HG03565 (cell line): Measurements from ENCODE around the gene GALNT16.

ENCODE experiments used
- ATAC-seq: cut with Tn5 transposase; IDR thresholded peaks from one replicate; pipeline ENCODE4 v1.9.1; 2021; ENCODE audit warnings: mild to moderate bottlenecking, moderate library complexity; ENCODE audit not compliant: unreplicated experiment

GALNT16 gene

GRCh38 chr14:69333791-69334337 is 73.9 kb downstream of the GALNT16 start:
- ATAC-seq = no peak

GRCh38 chr14:69334576-69334975 is 74.6 kb downstream of the GALNT16 start:
- ATAC-seq = no peak

DNA sequence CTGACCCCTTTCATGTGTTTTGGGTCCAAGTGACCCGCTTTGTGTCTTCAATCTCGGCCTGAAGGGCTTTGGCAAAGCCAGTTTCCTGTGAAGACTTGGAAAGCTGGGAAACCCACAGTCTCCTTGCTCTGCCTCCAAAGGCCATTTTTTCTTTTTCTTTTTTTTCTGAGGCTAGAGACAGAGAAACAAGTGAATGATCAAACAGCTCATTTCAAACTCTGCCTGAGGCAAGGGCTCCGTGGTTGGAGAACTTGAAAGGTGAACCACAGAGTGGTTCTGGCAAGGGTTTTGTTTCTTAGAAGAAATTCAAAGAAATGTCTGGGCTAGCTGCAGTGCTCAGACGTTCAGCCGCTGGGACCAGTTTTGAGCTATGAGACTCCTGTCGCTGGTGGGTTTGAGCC is 75.4 kb downstream of the GALNT16 start:
- ATAC-seq = no peak

DNA sequence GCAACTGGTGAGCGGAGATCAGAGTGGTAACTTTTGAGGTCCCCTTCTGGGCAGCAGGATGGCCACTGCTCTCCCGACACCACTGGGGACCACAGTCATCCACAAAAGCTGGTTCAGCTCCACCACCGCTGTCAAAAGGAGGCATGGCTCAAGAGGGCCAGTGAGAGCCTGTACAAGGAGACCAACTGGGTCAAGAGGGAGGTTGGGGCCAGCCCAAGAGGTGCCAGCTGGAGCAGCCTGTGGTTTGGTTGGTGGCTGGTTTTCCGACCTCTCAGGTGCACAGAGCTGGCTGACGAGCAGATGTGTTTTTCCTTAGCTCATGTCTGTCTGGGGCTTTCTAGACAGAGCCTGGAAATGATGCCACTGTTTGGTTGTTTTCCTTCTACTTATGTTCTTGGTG is 78.0 kb downstream of the GALNT16 start:
- ATAC-seq = no peak

GRCh38 chr14:69339426-69339825 is 79.5 kb downstream of the GALNT16 start:
- no peak for ATAC-seq

GRCh38 chr14:69342928-69343525 is 83.1 kb downstream of the GALNT16 start:
- no peak for ATAC-seq

GRCh38 chr14:69344171-69344570 is 84.2 kb downstream of the GALNT16 start:
- no peak for ATAC-seq

GRCh38 chr14:69345402-69345801 is 85.4 kb downstream of the GALNT16 start:
- ATAC-seq = no peak

DNA sequence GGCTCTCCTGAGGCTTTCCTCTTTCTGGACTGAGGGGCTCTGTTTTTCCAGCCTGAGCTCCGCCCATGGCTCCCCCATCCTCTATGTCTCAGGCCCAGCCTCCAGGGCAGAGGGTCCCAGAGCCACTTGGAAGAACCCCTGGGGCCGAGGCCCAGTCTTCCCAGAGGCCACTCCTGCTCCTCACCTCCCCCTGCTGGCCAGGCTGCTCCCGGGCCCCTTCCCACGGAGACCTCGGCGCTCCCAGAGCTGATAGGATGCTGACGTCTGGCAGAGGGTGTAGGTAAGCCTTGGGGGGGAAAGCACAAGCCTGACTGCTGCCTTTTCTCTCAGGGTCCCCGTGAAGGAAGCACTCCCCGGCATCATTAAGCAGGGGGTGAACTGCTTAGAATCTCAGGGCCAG is 86.8 kb downstream of the GALNT16 start:
- no peak for ATAC-seq

DNA sequence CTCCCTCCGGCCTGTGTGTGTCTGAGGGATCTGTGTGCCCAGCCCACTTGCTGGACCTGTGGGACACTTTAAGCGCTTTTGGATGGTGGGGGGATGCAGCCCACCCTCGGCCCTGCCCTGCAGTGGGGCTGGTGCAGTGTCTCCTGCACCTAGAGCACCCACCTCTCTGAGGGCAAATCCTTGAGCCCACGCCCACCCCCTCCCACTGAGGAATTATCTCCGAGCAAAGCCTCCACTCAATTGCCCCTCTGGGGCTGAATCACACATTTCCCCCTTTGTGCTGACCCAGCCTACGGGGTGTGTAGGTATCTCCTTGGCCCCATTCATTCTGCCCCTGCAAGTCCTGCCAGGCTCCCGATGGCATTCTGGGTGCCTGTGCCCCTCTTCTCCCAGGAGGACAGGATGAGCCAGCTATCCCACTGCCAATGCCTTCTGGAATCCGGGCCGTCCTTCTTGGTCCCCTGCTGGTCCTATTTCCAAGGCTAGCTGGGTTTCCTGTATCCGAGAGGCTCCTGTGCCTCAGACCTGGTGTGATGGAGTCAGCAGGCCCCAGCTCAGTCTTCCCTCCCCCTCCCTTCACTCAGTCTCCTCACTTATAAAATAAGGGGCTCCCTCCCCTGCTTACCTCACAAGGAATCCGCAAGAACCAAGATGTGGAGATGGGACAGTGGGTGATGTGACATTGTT is 89.3 kb downstream of the GALNT16 start:
- ATAC-seq = no peak

- ATAC-seq = no peak
Measured at GRCh38 chr14:69350892-69351291, 90.9 kb downstream of the GALNT16 start.

DNA sequence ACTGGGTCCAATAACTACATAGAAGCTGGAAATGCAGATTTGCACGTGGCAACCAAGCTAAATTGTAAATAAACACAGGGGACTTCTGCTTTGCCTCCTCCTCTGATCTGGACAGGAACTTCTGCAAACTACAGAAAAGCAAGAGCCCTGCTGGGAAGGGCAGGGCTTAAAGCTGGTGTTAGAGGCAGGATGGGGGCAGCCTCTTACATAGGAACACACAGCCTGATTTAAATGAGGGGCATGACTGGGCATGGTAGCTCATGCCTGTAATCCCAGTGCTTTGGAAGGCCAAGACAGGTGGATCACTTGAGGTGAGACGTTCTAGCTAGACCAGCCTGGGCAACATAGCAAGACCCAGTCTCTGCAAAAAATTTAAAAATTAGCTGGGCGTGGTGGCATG is 91.4 kb downstream of the GALNT16 start:
- ATAC-seq = no peak

DNA sequence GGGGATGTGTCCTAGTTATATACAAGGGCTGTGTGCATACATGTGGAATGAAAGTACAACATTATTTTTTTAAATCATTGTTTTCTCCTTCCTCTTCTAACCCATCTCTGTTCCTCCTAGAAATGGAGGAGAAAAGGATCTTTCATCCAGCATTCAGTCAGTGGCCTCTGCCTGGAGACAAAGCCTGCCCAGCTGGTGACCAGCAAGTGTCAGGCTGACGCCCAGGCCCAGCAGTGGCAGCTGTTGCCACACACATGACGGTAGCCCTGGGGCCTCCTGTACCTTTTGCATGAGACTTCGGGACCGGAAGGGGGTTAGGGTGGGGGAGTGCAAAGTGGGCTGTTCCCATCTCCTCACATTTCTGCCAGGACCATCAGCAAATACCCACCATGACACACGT is 92.0 kb downstream of the GALNT16 start:
- ATAC-seq = no peak

GRCh38 chr14:69353168-69353567 is 93.2 kb downstream of the GALNT16 start:
- ATAC-seq = no peak

DNA sequence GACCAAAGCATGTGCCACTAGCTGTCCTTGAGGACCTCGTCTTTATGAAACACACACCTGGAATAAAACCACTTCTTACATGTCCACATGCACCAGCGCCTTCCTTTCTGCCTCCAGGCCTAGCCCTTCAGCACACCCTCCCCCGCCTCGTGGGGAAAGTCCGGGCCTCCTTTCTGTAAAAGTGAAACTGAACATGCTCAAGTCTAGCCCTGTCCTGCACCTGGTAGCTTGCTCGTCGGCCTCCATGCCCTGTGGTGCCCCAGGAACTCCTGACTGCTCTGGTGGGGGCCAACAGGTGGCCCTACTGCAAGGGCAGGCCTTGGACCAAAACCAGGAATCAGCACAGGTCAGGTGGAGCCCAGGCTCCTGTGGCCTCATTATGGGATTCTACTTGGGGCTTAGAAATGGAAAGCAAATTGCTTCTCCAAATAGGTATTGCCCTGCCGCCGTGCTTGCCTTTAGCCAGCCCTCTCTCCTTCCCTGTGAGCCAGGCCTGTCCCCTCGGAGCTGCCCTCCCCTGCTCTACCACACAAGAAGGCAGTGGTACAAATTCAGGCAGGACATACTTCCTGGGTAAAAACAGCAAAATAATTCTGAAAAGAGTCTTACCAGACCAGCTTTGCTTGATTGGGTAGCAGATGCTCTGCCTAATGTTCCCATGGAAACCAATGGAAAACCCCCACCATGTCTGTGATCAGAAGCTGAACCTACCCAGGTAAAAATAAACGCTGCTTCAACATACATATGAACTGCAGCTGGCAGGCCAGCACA is 94.6 kb downstream of the GALNT16 start:
- peak; percentile 70 for ATAC-seq

DNA sequence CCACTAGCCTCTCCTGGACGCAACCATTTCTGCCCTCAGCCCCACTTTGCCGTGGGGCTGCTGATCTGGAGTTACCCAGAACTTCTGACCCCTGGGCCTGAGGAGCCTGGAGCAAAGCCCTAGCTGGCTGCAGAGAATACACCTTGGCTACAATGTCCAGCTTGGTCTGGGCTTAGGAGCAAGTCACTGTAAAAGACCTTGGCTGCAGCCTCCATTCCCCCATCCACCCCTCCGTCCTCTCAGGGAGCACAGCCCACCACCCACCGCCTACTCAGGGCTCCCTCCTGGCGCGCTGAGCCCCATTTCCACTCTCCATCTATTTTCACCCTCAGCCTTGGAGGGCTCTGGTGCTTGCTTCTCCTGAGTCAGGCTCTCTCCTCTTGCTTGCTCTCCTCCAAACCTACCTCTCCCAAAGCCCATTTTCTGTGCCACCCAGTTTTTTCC is 95.2 kb downstream of the GALNT16 start:
- no peak for ATAC-seq

- no peak for ATAC-seq
Measured at GRCh38 chr14:69355607-69356281, 95.8 kb downstream of the GALNT16 start.

- no peak for ATAC-seq
Measured at GRCh38 chr14:69356903-69357543, 97.1 kb downstream of the GALNT16 start.

GRCh38 chr14:69357544-69358200 is 97.7 kb downstream of the GALNT16 start:
- no peak for ATAC-seq
